GM12878 (cell line): ENCODE measurements around the gene PAQR5. TPM values are rescaled to one million over a fixed set of nuclear protein-coding genes. Genes with fewer than 3 reads are reported as not detected.

Source experiments
- ATAC-seq: fragments of 200-7000 bp; cut with Tn5 transposase; 3 replicates; pipeline ENCODE4 v1.9.1; 2020; ENCODE audit warnings: mild to moderate bottlenecking, moderate library complexity
- BruUV-seq: library from RNA; stranded (reverse); fragments of 400-500 nt; replicated peaks from 2 replicates; lab custom pipeline; 2021; lab: Mats Ljungman, UMichigan
- CTCF ChIA-PET: fragments of 300-600 bp; sonication (Branson Sonifier 250); formaldehyde crosslinking; extraction: SDS; loops from one replicate; lab custom pipeline; 2021; ENCODE audit warnings: inconsistent platforms; lab: Yijun Ruan, JAX
- POLR2A ChIA-PET: fragments of 350-600 bp; formaldehyde crosslinking; extraction: SDS; loops from one replicate; lab custom pipeline; 2021; ENCODE audit warnings: inconsistent platforms; lab: Charles Lee
- RAD21 ChIA-PET: fragments of 300-600 bp; sonication (Branson Sonifier 250); formaldehyde crosslinking; loops from one replicate; lab custom pipeline; 2023; ENCODE audit warnings: antibody characterized with exemption; ENCODE audit not compliant: unreplicated experiment; lab: Charles Lee
- SMC1A ChIA-PET: fragments of 300-600 bp; sonication (Branson Sonifier 250); formaldehyde crosslinking; loops from one replicate; lab custom pipeline; 2023; ENCODE audit not compliant: unreplicated experiment, uncharacterized antibody; lab: Charles Lee
- DNase-seq: peaks from one replicate; pipeline ENCODE4 v3.0.0-alpha.2; 2011; ENCODE audit warnings: low read depth, low spot score
- FAIRE-seq: peaks from 3 replicates; lab custom pipeline; 2011; peaks lifted over from hg19 to GRCh38; lab: Jason Lieb, UNC
- H2AFZ ChIP-seq: 2 replicates; pipeline ENCODE4 v1.6.0; 2011; ENCODE audit warnings: low read depth, low read length, control low read depth; ENCODE audit not compliant: control insufficient read depth
- H3K27ac ChIP-seq: 2 replicates; pipeline ENCODE4 v1.5.1; 2011; ENCODE audit warnings: control low read depth; ENCODE audit not compliant: control insufficient read depth, insufficient read depth
- H3K27me3 ChIP-seq, 2 experiments: replicated peaks in 1 of 2; 2 replicates each; pipeline versions ENCODE4 v1.6.0 to v1.6.1; 2011; ENCODE audit warnings: low read length in 1 of 2; ENCODE audit not compliant: control insufficient read depth in 2 of 2, insufficient read depth in 2 of 2
- H3K36me3 ChIP-seq, 2 experiments: 2 replicates each; pipeline ENCODE4 v1.5.1; 2011; ENCODE audit warnings: low read length in 1 of 2; ENCODE audit not compliant: control insufficient read depth in 2 of 2, insufficient read depth in 2 of 2
- H3K4me1 ChIP-seq: 2 replicates; pipeline ENCODE4 v1.6.1; 2011; ENCODE audit warnings: mild to moderate bottlenecking, low read length, moderate library complexity, mixed read lengths; ENCODE audit not compliant: control insufficient read depth, insufficient read depth
- H3K4me2 ChIP-seq: 2 replicates; pipeline ENCODE4 v1.6.0; 2011; ENCODE audit warnings: control low read depth; ENCODE audit not compliant: control insufficient read depth, insufficient read depth
- H3K4me3 ChIP-seq: fragments of 200-600 bp; sonication (generic); 2 replicates; pipeline ENCODE4 v1.5.1; 2016
- H3K79me2 ChIP-seq: 2 replicates; pipeline ENCODE4 v1.6.0; 2011; ENCODE audit warnings: low read length; ENCODE audit not compliant: control insufficient read depth, insufficient read depth
- H3K9ac ChIP-seq: 2 replicates; pipeline ENCODE4 v1.8.0; 2011; ENCODE audit warnings: low read length, control low read depth, mixed read lengths; ENCODE audit not compliant: control insufficient read depth, insufficient read depth
- H3K9me3 ChIP-seq: replicated peaks from 3 replicates; pipeline ENCODE4 v1.5.1; 2011; ENCODE audit warnings: mild to moderate bottlenecking, low read length; ENCODE audit not compliant: control insufficient read depth, insufficient read depth
- H4K20me1 ChIP-seq: 2 replicates; pipeline ENCODE4 v1.6.0; 2011; ENCODE audit not compliant: control insufficient read depth, insufficient read depth
- ATF2 ChIP-seq: IDR thresholded peaks from 2 replicates; pipeline ENCODE4 v1.6.1; 2012; ENCODE audit warnings: low read length, inconsistent platforms
- E2F4 ChIP-seq: IDR thresholded peaks from 2 replicates; pipeline ENCODE4 v1.6.1; 2012; ENCODE audit warnings: low read depth, low read length, improper control_type of control experiment
- EED ChIP-seq: sonication (generic); IDR thresholded peaks from 2 replicates; pipeline ENCODE4 v1.6.1; 2016; ENCODE audit warnings: antibody characterized with exemption, low read depth
- ELK1 ChIP-seq: IDR thresholded peaks from 2 replicates; pipeline ENCODE4 v1.6.1; 2012; ENCODE audit warnings: low read depth, low read length, improper control_type of control experiment
- IKZF1 ChIP-seq: fragments of 450-650 bp; conservative IDR thresholded peaks from 2 replicates; pipeline ENCODE4 v1.6.1; 2017; ENCODE audit warnings: antibody characterized with exemption, mild to moderate bottlenecking
- KAT2A ChIP-seq: conservative IDR thresholded peaks from 2 replicates; pipeline ENCODE4 v1.6.1; 2011; ENCODE audit warnings: low read depth, low read length; ENCODE audit not compliant: control insufficient read depth
- NBN ChIP-seq: fragments of 450-650 bp; IDR thresholded peaks from 2 replicates; pipeline ENCODE4 v1.6.1; 2016
- PBX3 ChIP-seq: IDR thresholded peaks from 2 replicates; pipeline ENCODE4 v1.6.1; 2011; ENCODE audit warnings: mild to moderate bottlenecking, low read depth, low read length, moderate library complexity; ENCODE audit not compliant: insufficient replicate concordance
- RELA ChIP-seq: fragments of 450-650 bp; IDR thresholded peaks from 2 replicates; pipeline ENCODE4 v1.8.0; 2014; ENCODE audit warnings: borderline replicate concordance; ENCODE audit not compliant: partially characterized antibody
- REST ChIP-seq: IDR thresholded peaks from 2 replicates; pipeline ENCODE4 v1.6.1; 2012; ENCODE audit warnings: mild to moderate bottlenecking, low read depth, low read length
- SMARCA5 ChIP-seq: fragments of 450-650 bp; IDR thresholded peaks from 2 replicates; pipeline ENCODE4 v1.6.1; 2017; ENCODE audit warnings: mild to moderate bottlenecking
- SRF ChIP-seq, 2 experiments: IDR thresholded peaks; 2 replicates each; pipeline ENCODE4 v1.6.1; 2011; ENCODE audit warnings: low read depth in 2 of 2, low read length in 2 of 2, mild to moderate bottlenecking in 1 of 2, moderate library complexity in 1 of 2
- USF1 ChIP-seq: IDR thresholded peaks from 2 replicates; pipeline ENCODE4 v1.6.1; 2011; ENCODE audit warnings: borderline replicate concordance, low read depth, mild to moderate bottlenecking, moderate library complexity, mixed read lengths, low read length; ENCODE audit not compliant: insufficient read depth; ENCODE audit errors: extremely low read length
- YBX1 ChIP-seq: fragments of 450-650 bp; IDR thresholded peaks from 2 replicates; pipeline ENCODE4 v1.6.1; 2016; ENCODE audit warnings: antibody characterized with exemption
- YY1 ChIP-seq: IDR thresholded peaks from 2 replicates; pipeline ENCODE4 v1.6.1; 2011; ENCODE audit warnings: low read depth, mild to moderate bottlenecking, low read length
- ZNF622 ChIP-seq: fragments of 450-650 bp; IDR thresholded peaks from 2 replicates; pipeline ENCODE4 v1.6.1; 2017; ENCODE audit warnings: mild to moderate bottlenecking, inconsistent platforms
- WGBS: methylation state at CpG from one replicate; pipeline ENCODE4 v1.1.6; 2016; ENCODE audit warnings: low lambda C conversion rate; ENCODE audit not compliant: insufficient replicate concordance, insufficient coverage; ENCODE audit errors: missing lambda C conversion rate; 5-methylcytosine and 5-hydroxymethylcytosine counted together
- in situ Hi-C: fragments of 300-500 bp; cut with MboI; formaldehyde crosslinking; loops from 9 replicates; pipeline ENCODE4 v1.14.3; 2018; ENCODE audit warnings: mixed read lengths
- intact Hi-C: fragments of 100-400 bp; cut with micrococcal nuclease; formaldehyde crosslinking; loops from one replicate; pipeline ENCODE4 v1.14.2; 2022; ENCODE audit not compliant: unreplicated experiment
- polyA plus RNA-seq, 11 experiments: library from polyadenylated mRNA; depleted of rRNA in 4 of 11; unstranded in 6 of 11; stranded (reverse) in 5 of 11; fragments of >200 nt; fragmentation: Nextera tagmentation in 4 of 11; fragmentation: Illumina TruSeq in 1 of 11; extraction: Ambion mirVana in 4 of 11; extraction: Trizol in 1 of 11; gene quantifications; 1 replicate in 1 of 11; 2 replicates in 10 of 11; pipeline versions ENCODE4 v1.2.1 to v1.2.3, GENCODE V29; 2011 to 2016; ENCODE audit warnings: inconsistent platforms in 2 of 11, missing spikeins in 2 of 11, low read depth in 1 of 11
- total RNA-seq, 4 experiments: library from RNA; depleted of rRNA in 3 of 4; stranded (reverse); fragments of >200 nt in 3 of 4; fragmentation: Illumina TruSeq in 1 of 4; extraction: Trizol in 1 of 4; gene quantifications; 2 replicates each; pipeline versions ENCODE4 v1.2.1 to v1.2.3, GENCODE V29; 2013 to 2021

Gene PAQR5
- total and polyA plus RNA-seq, 10 of the 15 experiments (the other 5 are each of a cell fraction or from before 2014, with no cell fraction given) = 0.02 to 0.03 TPM; not detected in 8

- Histone ChIP-seq H3K79me2 (no peaks in the 10 kb centered on the region), H3K9me3 (no peaks in the 10 kb centered on the region), H4K20me1 (no peaks in the 10 kb centered on the region), H3K27me3 (no peaks in the 10 kb centered on the region), H3K27ac (no peak overlapping the region), H3K9ac (no peak overlapping the region), H2AFZ (no peak overlapping the region), H3K4me2 (no peak overlapping the region), H3K4me1 (no peaks in the 10 kb centered on the region), H3K4me3 (no peak overlapping the region), H3K36me3 (no peaks in the 10 kb centered on the region)
- RAD21 ChIA-PET = no interaction called here
- in situ Hi-C loops (no loop called here), intact Hi-C loops (no loop called here)
- TF ChIP-seq IKZF1 (no peak), YBX1 (no peak), ATF2 (no peak), ELK1 (no peak), KAT2A (no peak), E2F4 (no peak), SMARCA5 (no peak), EED (no peak), PBX3 (no peak), RELA (no peak), SRF (IDR thresholded peaks at IDR 0.05; ENCODE audit: low read depth in 2 of 2, low read length in 2 of 2) (no peak), ZNF622 (no peak), USF1 (no peak), NBN (no peak), YY1 (no peak), REST (no peak)
- POLR2A ChIA-PET = no interaction called here
- FAIRE-seq = no peak
- no TSS peak for BruUV-seq
- CTCF ChIA-PET = no interaction called here
- 28% methylated on average over 3 of the region's 3 CpGs for WGBS
- no peak for ATAC-seq
- DNase-seq = no peak
- SMC1A ChIA-PET = interaction anchor here (0.6 kb wide), 1 partner anchor 25 kb away, joined by 3 read pairs; no protein-coding TSS in a partner anchor
Observed at GRCh38 chr15:69253156-69253555, 45.6 kb upstream of the PAQR5 start.
